ACC112 (cell line): ENCODE data around the gene POLRMT.
"Not testable (repeated sequence)": the region's sequence is repeated elsewhere in the genome, so short reads cannot be mapped to it uniquely, and the experiment has no call there.

Source experiments
- H2AFZ ChIP-seq: fragments of 200-600 bp; sonication (generic); one replicate; pipeline ENCODE4 v1.6.0; 2017; ENCODE audit warnings: antibody characterized with exemption, low read length; ENCODE audit not compliant: unreplicated experiment
- H3K27ac ChIP-seq: fragments of 200-600 bp; sonication (generic); 2 replicates; pipeline ENCODE4 v1.5.1; 2014; ENCODE audit warnings: low read depth, mild to moderate bottlenecking, antibody characterized with exemption, low read length, moderate library complexity
- H3K27me3 ChIP-seq: fragments of 200-600 bp; sonication (generic); 2 replicates; pipeline ENCODE4 v1.6.1; 2014; ENCODE audit warnings: mild to moderate bottlenecking, antibody characterized with exemption, low read length, moderate library complexity, mixed read lengths; ENCODE audit not compliant: insufficient read depth
- H3K36me3 ChIP-seq: fragments of 200-600 bp; sonication (generic); 2 replicates; pipeline ENCODE4 v1.6.1; 2016; ENCODE audit warnings: mild to moderate bottlenecking, antibody characterized with exemption, low read length, moderate library complexity, mixed read lengths; ENCODE audit not compliant: insufficient read depth
- H3K4me1 ChIP-seq: fragments of 200-600 bp; sonication (generic); one replicate; pipeline ENCODE4 v1.6.1; 2016; ENCODE audit warnings: low read length, mixed read lengths; ENCODE audit not compliant: insufficient read depth, unreplicated experiment, control insufficient read depth
- H3K4me3 ChIP-seq: fragments of 200-600 bp; sonication (generic); 2 replicates; pipeline ENCODE4 v1.5.1; 2014; ENCODE audit warnings: mild to moderate bottlenecking, low read depth, low read length
- H3K79me2 ChIP-seq: fragments of 200-600 bp; sonication (generic); one replicate; pipeline ENCODE4 v1.6.0; 2016; ENCODE audit warnings: low read length; ENCODE audit not compliant: control insufficient read depth, unreplicated experiment, insufficient read depth

The POLRMT gene

GRCh38 chr19:633786-634639 is 676 bp upstream of the POLRMT start:
- peaks cover 3% of the 10 kb centered on the region for H3K79me2 ChIP-seq
- peak overlapping the region; percentile 59 for H2AFZ ChIP-seq
- H3K27ac ChIP-seq = peak overlapping the region; percentile 50
- no peaks in the 10 kb centered on the region for H3K36me3 ChIP-seq
- peaks cover 5% of the 10 kb centered on the region for H3K4me1 ChIP-seq
- H3K4me3 ChIP-seq = peak overlapping the region; percentile 99
- no peaks in the 10 kb centered on the region for H3K27me3 ChIP-seq

GRCh38 chr19:632579-633067 is 714 bp downstream of the POLRMT start:
- Histone ChIP-seq H3K27me3 (no peaks in the 10 kb centered on the region), H3K4me3 (peak overlapping the region; percentile 99), H3K79me2 (peaks cover 3% of the 10 kb centered on the region), H2AFZ (peak overlapping the region; percentile 75), H3K36me3 (no peaks in the 10 kb centered on the region), H3K4me1 (peaks cover 5% of the 10 kb centered on the region), H3K27ac (peak overlapping the region; percentile 59)

DNA sequence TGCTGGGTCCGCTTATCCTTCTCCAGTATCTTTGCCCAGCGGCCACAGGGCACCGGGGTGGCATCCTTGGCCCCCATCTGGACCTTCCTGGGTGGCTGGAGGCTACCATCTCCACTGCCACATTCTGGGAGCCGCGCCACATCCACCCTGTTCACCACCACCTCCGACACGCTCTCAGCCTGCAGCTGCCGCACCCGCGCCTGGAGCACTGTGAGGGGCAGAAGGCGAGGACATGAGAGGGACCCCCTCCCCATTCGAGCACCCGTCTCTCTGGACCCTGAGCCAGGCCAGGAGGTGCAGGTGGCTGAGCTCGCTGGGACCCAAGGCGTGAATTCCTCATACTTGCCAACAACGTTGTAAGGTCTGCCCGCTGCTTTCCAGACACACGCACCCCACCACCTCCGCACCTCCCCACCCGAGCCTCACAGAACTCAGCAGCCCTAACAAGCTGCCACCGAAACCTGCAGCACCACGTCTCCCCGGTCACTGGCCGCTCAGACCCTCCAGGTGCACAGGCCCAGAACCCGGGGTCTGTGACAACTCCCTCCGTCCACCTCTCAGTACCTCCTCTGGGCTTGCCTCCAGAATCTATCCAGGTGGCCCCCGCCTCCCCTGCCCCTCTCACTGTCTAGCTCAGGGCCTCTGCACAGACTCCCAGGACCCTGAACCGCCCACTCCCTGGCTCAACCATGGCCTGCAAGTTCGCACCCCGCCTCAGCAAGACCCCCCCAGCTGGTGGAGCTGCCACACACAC is 3.2 kb downstream of the POLRMT start:
- Histone ChIP-seq H3K27me3 (no peaks in the 10 kb centered on the region), H2AFZ (no peak overlapping the region), H3K4me1 (peaks cover 5% of the 10 kb centered on the region), H3K79me2 (peaks cover 3% of the 10 kb centered on the region), H3K4me3 (no peak overlapping the region), H3K36me3 (no peaks in the 10 kb centered on the region), H3K27ac (no peak overlapping the region)

GRCh38 chr19:629515-629914 is 3.8 kb downstream of the POLRMT start:
- H3K27ac ChIP-seq, H3K4me1 ChIP-seq, H2AFZ ChIP-seq, H3K36me3 ChIP-seq, H3K27me3 ChIP-seq, H3K79me2 ChIP-seq, H3K4me3 ChIP-seq: not testable (repeated sequence)

DNA sequence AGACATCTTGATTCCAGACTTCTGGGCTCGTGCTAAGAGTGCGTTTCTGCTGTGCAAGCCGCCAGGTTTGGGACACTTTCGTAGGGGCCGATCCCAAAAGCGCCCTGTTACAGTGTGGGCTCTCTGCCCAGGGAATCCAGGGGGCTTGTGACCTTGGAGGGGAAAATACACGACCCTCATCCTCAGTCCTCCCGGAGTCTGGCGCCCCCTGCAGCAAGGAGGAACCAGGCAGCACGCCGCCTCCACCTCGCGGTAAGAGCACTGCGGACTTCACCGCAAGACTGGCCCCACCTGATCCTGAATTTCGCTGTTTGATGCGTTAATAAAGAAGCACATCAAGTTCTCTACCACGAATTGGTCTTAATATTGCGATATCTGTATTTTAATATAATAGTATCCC is 5.2 kb downstream of the POLRMT start:
- peaks cover 5% of the 10 kb centered on the region for H3K4me1 ChIP-seq
- no peak overlapping the region for H3K4me3 ChIP-seq
- no peak overlapping the region for H3K27ac ChIP-seq
- H3K36me3 ChIP-seq = no peaks in the 10 kb centered on the region
- peaks cover 3% of the 10 kb centered on the region for H3K79me2 ChIP-seq
- no peaks in the 10 kb centered on the region for H3K27me3 ChIP-seq
- H2AFZ ChIP-seq = no peak overlapping the region

GRCh38 chr19:626566-626965 is 6.8 kb downstream of the POLRMT start:
- H3K36me3 ChIP-seq, H3K27ac ChIP-seq, H3K4me3 ChIP-seq, H3K27me3 ChIP-seq, H2AFZ ChIP-seq, H3K79me2 ChIP-seq, H3K4me1 ChIP-seq: not testable (repeated sequence)

GRCh38 chr19:625257-625656 is 8.1 kb downstream of the POLRMT start:
- H3K79me2 ChIP-seq = no peaks in the 10 kb centered on the region
- peaks cover 2% of the 10 kb centered on the region; the same call in 1 of the 2 replicates for H3K36me3 ChIP-seq
- H3K4me1 ChIP-seq = no peaks in the 10 kb centered on the region
- no peak overlapping the region for H2AFZ ChIP-seq
- H3K27ac ChIP-seq = no peak overlapping the region
- no peaks in the 10 kb centered on the region for H3K27me3 ChIP-seq
- H3K4me3 ChIP-seq = no peak overlapping the region

DNA sequence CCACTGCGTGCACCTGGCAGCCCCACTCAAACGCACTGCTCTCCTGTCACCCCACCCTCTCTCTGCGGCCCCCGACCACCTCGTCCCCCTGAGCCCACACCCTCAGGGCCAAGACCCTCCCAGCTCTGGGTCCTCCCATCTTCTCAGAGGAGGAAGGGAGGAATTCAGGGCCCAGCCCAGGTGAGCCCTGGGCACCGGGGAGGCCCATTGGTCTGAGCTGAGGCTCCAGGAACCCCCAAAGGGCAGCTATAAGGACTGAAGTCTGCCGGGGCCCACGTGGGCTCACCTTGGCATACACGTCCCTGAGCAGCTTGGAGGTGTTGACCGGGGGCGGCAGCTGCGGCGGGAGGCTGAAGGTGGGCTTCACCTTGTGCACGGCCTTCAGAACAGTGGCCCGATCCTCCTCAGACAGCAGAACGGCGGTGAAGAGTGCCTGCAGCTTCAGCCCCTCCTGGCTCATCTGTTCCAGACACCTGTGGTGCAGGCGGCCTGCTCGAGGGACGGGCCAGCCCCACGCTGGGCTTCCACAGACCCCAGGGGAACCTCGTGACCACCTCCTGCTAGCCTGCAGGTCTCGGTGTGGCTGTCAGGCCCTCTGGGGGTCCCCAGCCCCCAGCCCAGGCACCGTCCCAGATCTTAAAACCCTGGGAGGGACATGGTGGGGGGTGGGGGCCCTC is 8.8 kb downstream of the POLRMT start:
- Histone ChIP-seq H3K79me2 (no peaks in the 10 kb centered on the region), H3K4me3 (no peak overlapping the region), H3K36me3 (peaks cover 2% of the 10 kb centered on the region; the same call in 1 of the 2 replicates), H2AFZ (no peak overlapping the region), H3K27ac (peak overlapping the region; percentile 64; the same call in 1 of the 2 replicates), H3K4me1 (no peaks in the 10 kb centered on the region), H3K27me3 (no peaks in the 10 kb centered on the region)

GRCh38 chr19:623974-624373 is 9.4 kb downstream of the POLRMT start:
- Histone ChIP-seq H2AFZ (no peak overlapping the region), H3K79me2 (no peaks in the 10 kb centered on the region), H3K36me3 (peaks cover 2% of the 10 kb centered on the region; the same call in 1 of the 2 replicates), H3K27ac (peak overlapping the region; percentile 64), H3K27me3 (no peaks in the 10 kb centered on the region), H3K4me1 (no peaks in the 10 kb centered on the region), H3K4me3 (no peak overlapping the region)

DNA sequence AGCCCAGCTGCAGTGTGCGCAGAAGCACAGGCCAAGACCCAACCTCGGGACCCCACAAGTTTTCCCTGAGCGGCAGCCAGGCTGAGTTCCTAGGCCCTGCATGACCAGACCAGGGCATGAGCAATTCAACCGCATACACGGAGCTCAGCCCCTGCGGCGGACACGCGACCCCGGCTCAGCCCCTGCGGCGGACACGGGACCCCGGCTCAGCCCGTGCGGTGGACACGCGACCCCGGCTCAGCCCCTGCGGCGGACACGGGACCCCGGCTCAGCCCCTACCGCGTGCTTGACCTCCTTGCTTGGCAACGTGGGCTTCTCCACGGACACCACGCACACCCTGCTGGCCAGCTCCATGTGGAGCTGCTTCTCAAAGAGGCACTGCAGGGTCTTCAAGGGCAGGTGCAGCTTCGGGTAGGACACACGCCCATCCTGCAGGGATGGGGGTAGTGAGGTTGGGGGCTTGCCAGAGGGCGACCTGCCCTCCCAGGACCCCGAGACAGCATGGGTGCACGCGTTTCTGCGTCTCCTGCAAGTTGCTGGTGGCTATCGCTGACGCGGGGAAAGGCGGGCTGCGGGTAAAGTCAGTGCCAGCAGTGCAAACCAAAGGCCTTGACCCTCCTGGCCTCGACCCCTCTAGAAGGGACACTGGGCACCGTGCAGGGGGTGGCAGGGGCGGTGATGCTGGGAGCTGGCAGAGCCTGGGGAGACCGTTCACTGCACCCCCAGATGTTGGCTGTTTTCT is 10.0 kb downstream of the POLRMT start:
- Histone ChIP-seq H3K79me2 (no peaks in the 10 kb centered on the region), H3K36me3 (peaks cover 2% of the 10 kb centered on the region; the same call in 1 of the 2 replicates), H2AFZ (no peak overlapping the region), H3K4me1 (no peaks in the 10 kb centered on the region), H3K4me3 (no peak overlapping the region), H3K27ac (peak overlapping the region; percentile 59), H3K27me3 (no peaks in the 10 kb centered on the region)
